GM19452 (cell line): ENCODE data around the gene ZSWIM3.

Experiments
- ATAC-seq: cut with Tn5 transposase; IDR thresholded peaks from one replicate; pipeline ENCODE4 v1.9.1; 2021; ENCODE audit not compliant: unreplicated experiment

The ZSWIM3 gene

GRCh38 chr20:45832619-45833018, 24.8 kb upstream of the ZSWIM3 start:
- ATAC-seq: no peak

GRCh38 chr20:45833030-45833882, 24.2 kb upstream of the ZSWIM3 start, which contains the start of gene SNX21:
Gene SNX21, plus strand, starts transcription at chr20:45833799. Its CDS starts 121 bp downstream, at chr20:45833920.
- no peak for ATAC-seq

- ATAC-seq: no peak
These were observed 23.3 kb upstream of the ZSWIM3 start for GRCh38 chr20:45833883-45834796.

GRCh38 chr20:45834797-45835161, 22.6 kb upstream of the ZSWIM3 start:
- no peak for ATAC-seq

- ATAC-seq: no peak
These were observed 22.1 kb upstream of the ZSWIM3 start for GRCh38 chr20:45835329-45835765.

GRCh38 chr20:45835825-45836224, 21.6 kb upstream of the ZSWIM3 start:
- ATAC-seq: no peak

GRCh38 chr20:45836841-45837240, 20.6 kb upstream of the ZSWIM3 start:
- ATAC-seq: no peak

- ATAC-seq: no peak
These were observed 16.7 kb upstream of the ZSWIM3 start for GRCh38 chr20:45840700-45841198.

- ATAC-seq: no peak
These were observed 15.8 kb upstream of the ZSWIM3 start for GRCh38 chr20:45841407-45842129.

GRCh38 chr20:45842169-45842812, 15.1 kb upstream of the ZSWIM3 start:
- peak; percentile 70 for ATAC-seq

GRCh38 chr20:45843506-45843905, 13.9 kb upstream of the ZSWIM3 start:
- ATAC-seq: no peak

GRCh38 chr20:45845452-45845851, 12.0 kb upstream of the ZSWIM3 start:
- ATAC-seq: no peak

- ATAC-seq: no peak
These were observed 9.0 kb upstream of the ZSWIM3 start for GRCh38 chr20:45848421-45848820.

- ATAC-seq: no peak
These were observed 8.3 kb upstream of the ZSWIM3 start for GRCh38 chr20:45848969-45849582.

GRCh38 chr20:45850238-45850637, 7.2 kb upstream of the ZSWIM3 start:
- no peak for ATAC-seq

- ATAC-seq: no peak
These were observed 6.5 kb upstream of the ZSWIM3 start for GRCh38 chr20:45850926-45851325.

- ATAC-seq: no peak
These were observed 5.9 kb upstream of the ZSWIM3 start for GRCh38 chr20:45851501-45851900.

GRCh38 chr20:45852326-45852725, 5.1 kb upstream of the ZSWIM3 start:
- ATAC-seq: no peak

GRCh38 chr20:45853484-45853883, 3.9 kb upstream of the ZSWIM3 start:
- no peak for ATAC-seq

- peak; percentile 17 for ATAC-seq
These were observed 435 bp downstream of the ZSWIM3 start for GRCh38 chr20:45857882-45858216.
